ENCODE measurements around the gene PTTG1. TPM values are rescaled to one million over a fixed set of nuclear protein-coding genes. Genes with fewer than 3 reads are reported as not detected.
"Not testable (repeated sequence)": the region's sequence is repeated elsewhere in the genome, so short reads cannot be mapped to it uniquely, and the experiment has no call there.

The PTTG1 gene
- total RNA-seq, 1 donor from 2014 or later: 25.4 TPM

GRCh38 chr5:160420331-160420610, 1.4 kb upstream of the PTTG1 start:
- DNase-seq (ENCODE audit: low read depth): no peak

- DNase-seq (ENCODE audit: low read depth): no peak
Measured at GRCh38 chr5:160423099-160423498, 1.4 kb downstream of the PTTG1 start.

GRCh38 chr5:160427607-160428006, 6.0 kb downstream of the PTTG1 start:
- no peak for DNase-seq (ENCODE audit: low read depth)

- DNase-seq (ENCODE audit: low read depth): no peak
Measured at GRCh38 chr5:160432196-160432595, 10.5 kb downstream of the PTTG1 start.

GRCh38 chr5:160432787-160433186, 11.1 kb downstream of the PTTG1 start:
- no peak for DNase-seq (ENCODE audit: low read depth)

- DNase-seq (ENCODE audit: low read depth): no peak
Measured at GRCh38 chr5:160434022-160434531, 12.4 kb downstream of the PTTG1 start.

GRCh38 chr5:160435532-160435931, 13.9 kb downstream of the PTTG1 start:
- DNase-seq (ENCODE audit: low read depth): no peak

GRCh38 chr5:160436017-160436416, 14.4 kb downstream of the PTTG1 start:
- DNase-seq (ENCODE audit: low read depth): no peak

- DNase-seq (ENCODE audit: low read depth): not testable (repeated sequence)
Measured at GRCh38 chr5:160436661-160437060, 15.0 kb downstream of the PTTG1 start.

GRCh38 chr5:160437271-160437670, 15.6 kb downstream of the PTTG1 start:
- DNase-seq (ENCODE audit: low read depth): no peak

- peak; percentile 61 for DNase-seq (ENCODE audit: low read depth)
Measured at GRCh38 chr5:160438316-160439204, 16.9 kb downstream of the PTTG1 start.

- peak; percentile 81 for DNase-seq (ENCODE audit: low read depth)
Measured at GRCh38 chr5:160439205-160439600, 17.5 kb downstream of the PTTG1 start.

GRCh38 chr5:160441311-160441781, 19.7 kb downstream of the PTTG1 start:
- no peak for DNase-seq (ENCODE audit: low read depth)

- DNase-seq (ENCODE audit: low read depth): no peak
Measured at GRCh38 chr5:160442824-160443431, 21.3 kb downstream of the PTTG1 start.

- DNase-seq (ENCODE audit: low read depth): no peak
Measured at GRCh38 chr5:160444407-160444806, 22.8 kb downstream of the PTTG1 start.

- no peak for DNase-seq (ENCODE audit: low read depth)
Measured at GRCh38 chr5:160445132-160445531, 23.5 kb downstream of the PTTG1 start.

GRCh38 chr5:160445751-160446150, 24.1 kb downstream of the PTTG1 start:
- no peak for DNase-seq (ENCODE audit: low read depth)

GRCh38 chr5:160448886-160449285, 27.2 kb downstream of the PTTG1 start:
- DNase-seq (ENCODE audit: low read depth): no peak

- no peak for DNase-seq (ENCODE audit: low read depth)
Measured at GRCh38 chr5:160449458-160449857, 27.8 kb downstream of the PTTG1 start.

GRCh38 chr5:160450164-160450932, 28.7 kb downstream of the PTTG1 start:
- DNase-seq (ENCODE audit: low read depth): no peak

GRCh38 chr5:160451281-160451680, 29.6 kb downstream of the PTTG1 start:
- DNase-seq (ENCODE audit: low read depth): no peak

- DNase-seq (ENCODE audit: low read depth): no peak
Measured at GRCh38 chr5:160452036-160452435, 30.4 kb downstream of the PTTG1 start.

All from myocyte (in vitro differentiated cells).